Loucy (cell line): ENCODE results near the gene RPLP2.

Experiments used
- CTCF ChIP-seq: fragments of 200-600 bp; sonication (generic); conservative IDR thresholded peaks from 2 replicates; pipeline ENCODE4 v1.5.1; 2014; ENCODE audit warnings: mild to moderate bottlenecking, antibody characterized with exemption, low read length
- EZH2phosphoT487 ChIP-seq: fragments of 200-600 bp; IDR thresholded peaks from 2 replicates; pipeline ENCODE4 v1.6.1; 2018; ENCODE audit warnings: antibody characterized with exemption, mild to moderate bottlenecking, moderate library complexity, borderline replicate concordance

- TF ChIP-seq CTCF (no peak), EZH2phosphoT487 (no peak)
These were observed 46.6 kb downstream of the RPLP2 start for GRCh38 chr11:856397-856796.
